T-cell (primary cell): Measurements from ENCODE around the gene CCDC92B. TPM values are rescaled to one million over a fixed set of nuclear protein-coding genes. Genes with fewer than 3 reads are reported as not detected.
"Not testable (repeated sequence)": the region's sequence is repeated elsewhere in the genome, so short reads cannot be mapped to it uniquely, and the experiment has no call there.

Experiments used
- ATAC-seq, 4 experiments: fragments of 200-7000 bp in 3 of 4; fragments of 150-1000 bp in 1 of 4; cut with Tn5 transposase; replicated peaks in 1 of 4; 1 replicate in 3 of 4; 2 replicates in 1 of 4; pipeline ENCODE4 v1.10.0; 2021; ENCODE audit warnings: moderate library complexity in 3 of 4, mild to moderate bottlenecking in 2 of 4, moderate number of reproducible peaks in 1 of 4
- CTCF ChIA-PET, 2 donors: fragments of 300-600 bp; sonication (Branson Sonifier 250); formaldehyde crosslinking; loops; one replicate each; lab custom pipeline; 2022; ENCODE audit warnings: antibody characterized with exemption in 2 of 2; lab: Charles Lee
- POLR2A ChIA-PET, 2 donors: fragments of 300-600 bp; sonication (Branson Sonifier 250); formaldehyde crosslinking; loops; one replicate each; lab custom pipeline; 2022; ENCODE audit warnings: antibody characterized with exemption in 2 of 2; lab: Charles Lee
- DNase-seq, 35 experiments: peaks; one replicate each; pipeline versions ENCODE4 v3.0.0 to v3.0.0-alpha.2; 2013 to 2023
- H3K27ac ChIP-seq: one replicate; pipeline ENCODE4 v1.5.1; 2013; ENCODE audit warnings: low read length
- H3K27me3 ChIP-seq, 2 experiments: replicated peaks in 1 of 2; 1 replicate in 1 of 2; 2 replicates in 1 of 2; pipeline versions ENCODE4 v1.6.1 to v1.7.0; 2013; ENCODE audit warnings: low read length in 1 of 2, mixed read lengths in 1 of 2; ENCODE audit not compliant: control insufficient read depth in 2 of 2, insufficient read depth in 2 of 2; ENCODE audit errors: extremely low read depth in 1 of 2
- H3K36me3 ChIP-seq, 2 donors: 1 replicate in 1 of 2; 2 replicates in 1 of 2; pipeline versions ENCODE4 v1.6.1 to v1.7.0; 2013; ENCODE audit warnings: low read length in 1 of 2; ENCODE audit not compliant: control insufficient read depth in 2 of 2, insufficient read depth in 1 of 2; ENCODE audit errors: extremely low read depth in 1 of 2
- H3K4me1 ChIP-seq, 2 experiments: 1 replicate in 1 of 2; 2 replicates in 1 of 2; pipeline versions ENCODE4 v1.6.1 to v1.7.0; 2013; ENCODE audit warnings: low read length in 2 of 2, mixed read lengths in 1 of 2; ENCODE audit not compliant: insufficient read depth in 2 of 2, control insufficient read depth in 1 of 2; ENCODE audit errors: extremely low read depth in 1 of 2
- H3K4me3 ChIP-seq, 2 donors: 1 replicate in 1 of 2; 2 replicates in 1 of 2; pipeline versions ENCODE4 v1.5.1 to v1.7.0; 2013; ENCODE audit warnings: mild to moderate bottlenecking in 2 of 2, low read length in 1 of 2, moderate library complexity in 1 of 2; ENCODE audit not compliant: control insufficient read depth in 1 of 2; ENCODE audit errors: extremely low read depth in 1 of 2
- H3K9me3 ChIP-seq: 2 replicates; pipeline ENCODE4 v1.7.0; 2013
- H3K27ac Mint-ChIP-seq, 2 donors: one replicate each; pipeline ENCODE4 v1.8.0; 2020 to 2021; ENCODE audit warnings: mild to moderate bottlenecking in 2 of 2, mixed read lengths in 2 of 2
- H3K27me3 Mint-ChIP-seq, 2 donors: one replicate each; pipeline ENCODE4 v1.8.0; 2021 to 2022; ENCODE audit warnings: mixed read lengths in 2 of 2
- H3K36me3 Mint-ChIP-seq: one replicate; pipeline ENCODE4 v1.8.0; 2021; ENCODE audit warnings: mixed read lengths
- H3K4me1 Mint-ChIP-seq, 3 donors: one replicate each; pipeline ENCODE4 v1.8.0; 2020 to 2022; ENCODE audit warnings: mixed read lengths in 3 of 3, mild to moderate bottlenecking in 1 of 3
- H3K4me3 Mint-ChIP-seq, 3 donors: one replicate each; pipeline ENCODE4 v1.8.0; 2020 to 2022; ENCODE audit warnings: mild to moderate bottlenecking in 3 of 3, mixed read lengths in 3 of 3, moderate library complexity in 3 of 3
- H3K9me3 Mint-ChIP-seq, 3 donors: one replicate each; pipeline ENCODE4 v1.8.0; 2020 to 2022; ENCODE audit warnings: mixed read lengths in 3 of 3
- WGBS: methylation state at CpG from one replicate; pipeline ENCODE4 v1.1.5; 2013; ENCODE audit warnings: missing lambda C conversion rate; ENCODE audit not compliant: insufficient coverage; 5-methylcytosine and 5-hydroxymethylcytosine counted together
- total RNA-seq, 35 experiments: library from RNA in 6 of 35; stranded (reverse) in 6 of 35; fragments of 120-200 nt in 1 of 35; gene quantifications; one replicate each; pipeline versions ENCODE4 v1.2.1 to v1.2.4 and lab custom pipeline; 2013 to 2026

The CCDC92B gene
- total RNA-seq, 5 donors from 2014 or later (not counting 1 experiment from before 2014, with no cell fraction given) = 0.13 to 0.53 (median 0.27) TPM; not detected in 1

GRCh38 chr17:2679247-2679646 is 70.2 kb downstream of the CCDC92B start:
- H3K27me3 ChIP-seq, H3K9me3 ChIP-seq, H3K4me1 ChIP-seq, CTCF ChIA-PET, DNase-seq, H3K4me1 Mint-ChIP-seq, H3K27me3 Mint-ChIP-seq, H3K4me3 ChIP-seq, H3K27ac ChIP-seq, H3K27ac Mint-ChIP-seq, POLR2A ChIA-PET, H3K4me3 Mint-ChIP-seq, ATAC-seq, H3K9me3 Mint-ChIP-seq: not testable (repeated sequence)
- peaks cover 5 to 74% of the 10 kb centered on the region in 2 donors for H3K36me3 ChIP-seq
- H3K36me3 Mint-ChIP-seq = peaks cover 50% of the 10 kb centered on the region
- WGBS = 100% methylated on average over 1 of the region's 1 CpG

Other genes with a start within 250 kb of the CCDC92B start
- 10 to 100 TPM; 43.0 to 51.1 (median 43.2) TPM for gene METTL16, start 237.8 kb downstream of the CCDC92B start, total RNA-seq
- gene PAFAH1B1, start 156.0 kb downstream of the CCDC92B start, total RNA-seq = 100 to 1,000 TPM; 113 to 133 (median 122) TPM
- 10 to 100 TPM; 40.0 to 73.3 (median 67.2) TPM for gene CLUH, start 37.9 kb downstream of the CCDC92B start, total RNA-seq
- 10 to 100 TPM in 4 of 5 donors, 1 to 10 TPM in 1; 8.0 to 77.7 (median 13.3) TPM for gene RAP1GAP2, start 46.8 kb upstream of the CCDC92B start, total RNA-seq